Epithelial cell of esophagus (primary cell): ENCODE results near the gene KRT9.
"Not testable (repeated sequence)": the region's sequence is repeated elsewhere in the genome, so short reads cannot be mapped to it uniquely, and the experiment has no call there.

Experiments used
- DNase-seq: peaks from one replicate; pipeline ENCODE4 v3.0.0; 2010; ENCODE audit warnings: low read depth
- H3K4me3 ChIP-seq: 2 replicates; pipeline ENCODE4 v1.5.1; 2011; ENCODE audit warnings: mild to moderate bottlenecking, low read length, control low read depth
- TF ChIP-seq, protein P1 (sequence below): IDR thresholded peaks from 2 replicates; pipeline ENCODE4 v1.5.1; 2011; ENCODE audit warnings: low read depth, mild to moderate bottlenecking, low read length, control low read depth, inconsistent platforms; ENCODE audit not compliant: insufficient read depth; ENCODE audit errors: missing control alignments

Gene KRT9

DNA sequence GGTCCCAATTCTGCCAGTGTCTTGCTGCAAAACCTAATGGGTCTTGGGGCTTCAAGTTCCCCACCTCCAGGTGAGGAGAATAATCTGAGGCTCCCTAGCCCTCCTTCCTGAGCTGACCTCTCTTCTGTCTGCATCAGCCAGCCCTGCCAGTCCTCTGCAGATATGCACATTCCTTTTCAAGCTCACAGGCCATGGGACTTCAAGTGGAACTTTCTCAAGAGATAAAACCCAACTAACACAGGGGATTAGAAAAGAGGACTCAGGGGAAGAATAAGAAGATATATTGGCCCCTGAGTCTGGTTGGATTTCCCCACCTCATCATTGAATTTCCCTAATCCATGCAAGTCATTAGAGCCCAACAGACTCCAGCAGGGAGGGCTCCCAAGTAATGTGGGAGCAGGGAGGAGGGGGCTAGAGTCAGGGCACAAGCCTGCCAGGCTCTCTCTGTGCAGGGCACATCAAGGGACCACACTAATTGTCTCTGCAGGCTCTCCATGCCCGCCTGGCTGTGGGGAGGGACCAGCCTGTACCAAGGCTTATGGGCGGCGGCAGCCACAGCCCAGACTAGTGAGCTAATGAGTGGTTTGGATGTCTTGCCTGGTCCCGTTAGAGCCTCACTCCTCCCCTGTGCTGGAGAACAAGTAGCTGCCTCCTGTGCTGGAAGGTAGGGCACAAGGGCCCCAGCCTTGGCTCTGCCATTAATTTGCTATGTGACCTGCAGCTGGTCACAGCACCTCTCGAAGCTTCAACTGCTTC is 13.6 kb upstream of the KRT9 start:
- H3K4me3 ChIP-seq: peak overlapping the region; percentile 84
- DNase-seq: no peak
- TF ChIP-seq, protein P1, sequence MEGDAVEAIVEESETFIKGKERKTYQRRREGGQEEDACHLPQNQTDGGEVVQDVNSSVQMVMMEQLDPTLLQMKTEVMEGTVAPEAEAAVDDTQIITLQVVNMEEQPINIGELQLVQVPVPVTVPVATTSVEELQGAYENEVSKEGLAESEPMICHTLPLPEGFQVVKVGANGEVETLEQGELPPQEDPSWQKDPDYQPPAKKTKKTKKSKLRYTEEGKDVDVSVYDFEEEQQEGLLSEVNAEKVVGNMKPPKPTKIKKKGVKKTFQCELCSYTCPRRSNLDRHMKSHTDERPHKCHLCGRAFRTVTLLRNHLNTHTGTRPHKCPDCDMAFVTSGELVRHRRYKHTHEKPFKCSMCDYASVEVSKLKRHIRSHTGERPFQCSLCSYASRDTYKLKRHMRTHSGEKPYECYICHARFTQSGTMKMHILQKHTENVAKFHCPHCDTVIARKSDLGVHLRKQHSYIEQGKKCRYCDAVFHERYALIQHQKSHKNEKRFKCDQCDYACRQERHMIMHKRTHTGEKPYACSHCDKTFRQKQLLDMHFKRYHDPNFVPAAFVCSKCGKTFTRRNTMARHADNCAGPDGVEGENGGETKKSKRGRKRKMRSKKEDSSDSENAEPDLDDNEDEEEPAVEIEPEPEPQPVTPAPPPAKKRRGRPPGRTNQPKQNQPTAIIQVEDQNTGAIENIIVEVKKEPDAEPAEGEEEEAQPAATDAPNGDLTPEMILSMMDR: no peak

DNA sequence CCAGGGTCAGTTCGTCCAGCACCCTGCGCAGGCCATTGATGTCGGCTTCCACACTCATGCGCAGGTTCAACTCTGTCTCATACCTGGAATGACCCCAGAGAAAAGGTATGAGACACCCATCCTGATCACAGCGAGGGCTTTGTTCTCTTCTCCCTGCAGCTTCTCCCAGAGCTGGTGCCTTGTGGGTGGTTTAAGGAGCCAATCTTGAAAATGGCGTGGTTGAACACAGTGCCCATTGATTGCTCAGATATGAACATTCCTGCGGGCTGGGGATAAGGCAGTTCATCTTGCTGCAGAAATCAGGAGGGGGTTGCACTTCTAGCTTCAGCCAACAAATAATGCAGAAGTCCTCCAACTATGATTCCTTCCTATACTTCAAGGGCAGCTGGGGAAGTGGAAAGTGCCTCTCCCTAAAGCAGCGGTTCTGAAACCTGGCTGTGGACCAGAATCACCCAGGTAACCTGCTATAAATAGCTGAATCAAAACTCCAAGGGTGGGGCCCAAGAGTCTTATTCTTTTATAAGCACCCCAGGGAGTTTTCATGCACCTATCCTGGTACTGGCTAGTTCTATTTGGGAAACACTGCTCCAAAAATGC is 12.6 kb upstream of the KRT9 start:
- peak overlapping the region; percentile 84 for H3K4me3 ChIP-seq
- DNase-seq: not testable (repeated sequence)

DNA sequence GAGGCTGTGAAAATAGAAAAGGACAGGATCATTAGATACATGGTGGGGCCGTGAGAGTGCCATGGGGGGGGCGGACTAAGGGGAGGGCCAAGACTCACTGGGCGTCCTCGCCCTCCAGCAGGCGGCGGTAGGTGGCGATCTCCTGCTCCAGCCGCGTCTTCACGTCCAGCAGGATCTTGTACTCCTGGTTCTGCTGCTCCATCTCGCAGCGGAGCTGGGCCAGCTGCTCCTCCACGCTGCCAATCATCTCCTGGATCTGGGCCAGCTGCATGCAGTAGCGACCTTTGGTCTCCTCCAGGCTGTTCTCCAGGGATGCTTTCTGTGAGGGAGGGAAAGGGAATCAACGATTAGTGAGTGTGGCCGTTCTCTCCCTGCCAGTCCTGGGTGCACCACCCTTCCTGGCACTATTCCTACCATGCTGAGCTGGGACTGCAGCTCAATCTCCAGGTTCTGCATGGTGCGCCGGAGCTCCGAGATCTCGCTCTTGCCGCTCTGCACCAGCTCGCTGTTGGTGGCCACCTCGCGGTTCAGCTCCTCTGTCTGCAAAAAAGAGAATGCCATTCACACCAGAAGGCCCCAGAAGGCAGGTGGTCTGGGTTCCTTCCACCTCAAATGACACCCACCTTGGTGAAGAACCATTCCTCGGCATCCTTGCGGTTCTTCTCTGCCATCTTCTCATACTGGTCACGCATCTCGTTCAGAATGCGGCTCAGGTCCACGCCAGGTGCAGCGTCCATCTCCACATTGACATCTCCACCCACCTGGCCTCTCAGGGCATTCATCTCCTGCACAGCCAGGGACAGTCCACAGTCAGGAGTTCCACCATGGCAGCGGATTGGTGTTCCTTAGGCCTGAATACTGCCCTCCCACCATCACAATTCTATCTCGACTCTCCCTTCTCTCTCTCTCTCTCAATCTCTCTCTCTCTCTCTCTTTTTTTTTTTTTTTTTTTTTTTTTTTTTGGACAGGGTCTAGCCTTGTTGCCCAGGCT is 11.6 kb upstream of the KRT9 start:
- TF ChIP-seq, protein P1: peak; percentile 19
- H3K4me3 ChIP-seq: peak overlapping the region; percentile 84

DNA sequence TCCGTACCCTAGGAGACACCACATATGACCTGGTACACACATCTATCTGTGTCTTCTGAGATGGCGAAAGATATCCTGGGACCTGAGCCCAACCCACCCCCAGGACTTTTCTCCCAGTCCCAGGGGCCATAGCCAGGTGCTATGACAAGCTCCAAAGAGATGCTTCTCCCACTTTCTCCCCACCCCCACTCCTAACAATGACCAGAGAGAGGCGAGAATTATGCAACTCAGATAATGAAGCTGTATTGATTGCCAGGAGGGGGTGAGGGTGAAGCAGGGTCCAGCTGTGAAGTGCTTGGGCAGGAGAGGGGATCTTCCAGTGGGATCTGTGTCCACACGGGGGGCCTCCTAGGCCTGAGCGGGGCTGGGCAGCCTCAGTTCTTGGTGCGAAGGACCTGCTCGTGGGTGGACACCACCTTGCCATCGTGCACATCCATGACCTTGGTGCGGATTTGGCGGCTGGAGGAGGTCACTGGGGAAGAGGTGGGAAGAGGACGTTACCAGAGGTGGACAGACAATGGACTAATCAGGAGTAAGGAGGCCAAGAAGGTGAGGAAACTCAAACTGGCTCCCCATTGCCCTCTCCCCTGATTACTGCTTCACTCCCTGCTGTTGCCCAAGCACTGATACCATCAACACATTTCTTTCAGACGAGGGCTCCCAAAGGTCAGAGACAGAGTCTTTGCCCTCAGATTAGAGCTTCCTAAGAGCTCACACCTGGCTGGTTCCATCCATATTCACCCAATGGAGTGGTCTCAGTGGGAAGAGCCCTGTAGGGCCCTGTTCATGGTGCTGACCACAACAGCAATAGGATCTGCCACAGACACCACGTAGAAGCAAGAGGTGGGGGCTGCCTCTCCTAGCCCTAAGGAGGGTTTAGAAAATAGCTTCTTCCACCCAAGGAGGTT is 10.5 kb upstream of the KRT9 start:
- H3K4me3 ChIP-seq: not testable (repeated sequence)
- peak; percentile 82 for DNase-seq

More for the DNA sequence above, 11.6 kb upstream of the KRT9 start:
- DNase-seq: peak; percentile 82

DNA sequence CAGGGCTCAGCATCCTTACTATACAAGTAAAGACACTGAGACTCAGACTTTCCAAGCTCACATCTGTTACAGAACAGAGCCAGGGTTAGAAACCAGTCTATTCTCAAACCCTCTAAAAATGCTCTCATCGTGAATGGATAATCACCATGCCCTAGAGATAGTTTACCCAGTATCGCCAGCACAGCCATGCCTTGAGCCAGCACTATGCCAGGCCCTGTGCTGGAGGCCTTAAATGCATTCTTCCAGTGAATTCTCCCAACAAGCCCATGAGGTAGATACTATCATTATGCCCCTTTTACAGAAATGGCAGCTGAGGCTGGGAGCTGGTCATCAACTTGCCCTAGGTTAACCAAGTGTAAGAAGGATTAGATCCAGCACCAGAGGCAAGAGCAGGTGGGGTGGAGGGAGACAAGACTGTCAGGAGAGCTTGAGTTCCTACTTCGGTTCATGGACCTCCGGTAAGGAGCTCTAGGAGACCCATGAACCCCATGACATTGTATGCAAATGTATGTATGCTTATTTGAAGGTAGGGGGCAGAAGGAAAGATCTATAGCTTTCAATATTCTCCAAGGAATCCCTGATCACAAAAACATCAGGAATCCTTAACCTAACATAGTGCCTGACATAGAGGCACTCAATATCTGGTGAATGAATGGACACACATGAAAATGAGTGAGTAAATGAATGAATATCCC is 9.7 kb upstream of the KRT9 start:
- H3K4me3 ChIP-seq: no peak overlapping the region
- TF ChIP-seq, protein P1: peak; percentile 3
- DNase-seq: peak; percentile 87

DNA sequence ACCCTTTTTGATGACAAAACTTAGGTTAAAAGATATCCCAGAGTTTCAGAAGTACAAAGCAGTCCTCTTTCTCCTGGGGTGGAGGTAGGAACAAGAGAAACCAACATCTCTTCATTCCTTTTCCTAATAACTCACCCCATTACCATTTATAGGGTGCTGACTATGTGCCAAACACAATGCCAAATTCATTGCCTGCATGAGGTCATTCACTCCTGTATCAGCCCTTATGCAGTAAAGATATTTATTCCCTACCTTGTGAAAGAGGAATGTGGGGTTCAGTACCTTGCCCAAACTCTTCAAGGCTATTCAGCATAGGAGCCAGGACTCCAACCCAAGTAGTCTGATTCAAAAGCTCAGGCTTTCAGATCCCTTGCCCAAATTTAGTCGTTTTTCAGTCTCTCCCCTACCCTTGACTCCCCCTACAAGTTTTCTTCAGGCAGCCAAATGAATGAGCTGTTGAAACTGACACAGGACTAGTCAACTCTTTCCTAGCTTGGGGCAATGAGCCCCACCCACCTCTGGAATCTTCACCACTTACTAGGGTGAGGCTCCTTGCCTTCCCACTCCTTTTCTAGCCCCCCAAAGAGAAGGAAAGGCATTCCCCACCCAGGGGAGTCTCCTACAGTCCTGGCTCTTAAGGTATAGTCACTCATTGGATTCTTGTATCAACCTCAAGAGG is 9.0 kb upstream of the KRT9 start:
- peak; percentile 94 for DNase-seq
- TF ChIP-seq, protein P1: no peak
- H3K4me3 ChIP-seq: no peak overlapping the region
